Uterus (tissue), 4 donors: ENCODE data around the gene KIRREL2. TPM values are rescaled to one million over a fixed set of nuclear protein-coding genes. Genes with fewer than 3 reads are reported as not detected.
"Not testable (repeated sequence)": the region's sequence is repeated elsewhere in the genome, so short reads cannot be mapped to it uniquely, and the experiment has no call there.

Experiments
- DNase-seq, 2 donors: peaks; one replicate each; pipeline ENCODE4 v3.0.0-alpha.2; 2019 to 2020
- H3K27ac ChIP-seq, 2 donors: fragments of 200-600 bp; sonication (generic); 1 replicate in 1 of 2; 2 replicates in 1 of 2; pipeline ENCODE4 v1.5.1; 2016 to 2018
- H3K27me3 ChIP-seq, 2 donors: fragments of 200-600 bp; sonication (generic); one replicate each; pipeline ENCODE4 v1.5.1; 2018 to 2019; ENCODE audit warnings: control low read depth in 1 of 2
- H3K36me3 ChIP-seq, 2 donors: fragments of 200-600 bp; sonication (generic); one replicate each; pipeline ENCODE4 v1.5.1; 2019; ENCODE audit warnings: control low read depth in 1 of 2
- H3K4me1 ChIP-seq, 2 donors: fragments of 200-600 bp; sonication (generic); one replicate each; pipeline ENCODE4 v1.5.1; 2018 to 2019; ENCODE audit warnings: control low read depth in 1 of 2
- H3K4me3 ChIP-seq, 2 donors: fragments of 200-600 bp; sonication (generic); 1 replicate in 1 of 2; 2 replicates in 1 of 2; pipeline ENCODE4 v1.5.1; 2018 to 2019; ENCODE audit warnings: mild to moderate bottlenecking in 1 of 2
- H3K9me3 ChIP-seq, 2 donors: fragments of 200-600 bp; sonication (generic); one replicate each; pipeline ENCODE4 v1.5.1; 2019; ENCODE audit warnings: control low read depth in 1 of 2
- POLR2A ChIP-seq, 2 donors: fragments of 450-650 bp; IDR thresholded peaks; one replicate each; pipeline ENCODE4 v1.6.1; 2016; ENCODE audit warnings: antibody characterized with exemption in 2 of 2, mild to moderate bottlenecking in 1 of 2, moderate library complexity in 1 of 2
- intact Hi-C: fragments of 100-400 bp; cut with DNase I; formaldehyde crosslinking; loops from one replicate; pipeline ENCODE4 v1.15.1; 2023; ENCODE audit warnings: low total_unique reads
- total RNA-seq, 4 donors: library from RNA; depleted of rRNA in 3 of 4; stranded (reverse); fragments of >200 nt in 3 of 4; gene quantifications; one replicate each; pipeline versions ENCODE4 v1.1.0 to v1.2.4, GENCODE V29; 2014 to 2023
- TF ChIP-seq, protein P1 (sequence below), 4 experiments: fragments of 200-600 bp in 2 of 4; fragments of 450-650 bp in 2 of 4; sonication (generic) in 2 of 4; IDR thresholded peaks; one replicate each; pipeline ENCODE4 v1.5.1; 2016 to 2019; ENCODE audit warnings: antibody characterized with exemption in 4 of 4, mild to moderate bottlenecking in 2 of 4, moderate library complexity in 1 of 4
- donor health status: DM: yes; HTN: yes; CAD: no.

The KIRREL2 gene
- total RNA-seq, 4 donors from 2014 or later: 0.55 to 2.8 TPM; not detected in 2

GRCh38 chr19:35909684-35910035 is 52.9 kb downstream of the KIRREL2 start:
- Histone ChIP-seq H3K4me3 (no peak overlapping the region), H3K4me1 (no peaks in the 10 kb centered on the region), H3K36me3 (no peaks in the 10 kb centered on the region), H3K27me3 (no peaks in the 10 kb centered on the region), H3K9me3 (no peaks in the 10 kb centered on the region), H3K27ac (no peak overlapping the region)
- TF ChIP-seq POLR2A (IDR thresholded peaks at IDR 0.05): no peak
- TF ChIP-seq, protein P1, sequence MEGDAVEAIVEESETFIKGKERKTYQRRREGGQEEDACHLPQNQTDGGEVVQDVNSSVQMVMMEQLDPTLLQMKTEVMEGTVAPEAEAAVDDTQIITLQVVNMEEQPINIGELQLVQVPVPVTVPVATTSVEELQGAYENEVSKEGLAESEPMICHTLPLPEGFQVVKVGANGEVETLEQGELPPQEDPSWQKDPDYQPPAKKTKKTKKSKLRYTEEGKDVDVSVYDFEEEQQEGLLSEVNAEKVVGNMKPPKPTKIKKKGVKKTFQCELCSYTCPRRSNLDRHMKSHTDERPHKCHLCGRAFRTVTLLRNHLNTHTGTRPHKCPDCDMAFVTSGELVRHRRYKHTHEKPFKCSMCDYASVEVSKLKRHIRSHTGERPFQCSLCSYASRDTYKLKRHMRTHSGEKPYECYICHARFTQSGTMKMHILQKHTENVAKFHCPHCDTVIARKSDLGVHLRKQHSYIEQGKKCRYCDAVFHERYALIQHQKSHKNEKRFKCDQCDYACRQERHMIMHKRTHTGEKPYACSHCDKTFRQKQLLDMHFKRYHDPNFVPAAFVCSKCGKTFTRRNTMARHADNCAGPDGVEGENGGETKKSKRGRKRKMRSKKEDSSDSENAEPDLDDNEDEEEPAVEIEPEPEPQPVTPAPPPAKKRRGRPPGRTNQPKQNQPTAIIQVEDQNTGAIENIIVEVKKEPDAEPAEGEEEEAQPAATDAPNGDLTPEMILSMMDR (IDR thresholded peaks at IDR 0.05): no peak
- DNase-seq: no peak
- intact Hi-C loops: no loop called here

GRCh38 chr19:35910355-35910754 is 53.6 kb downstream of the KIRREL2 start:
- DNase-seq, H3K4me1 ChIP-seq, intact Hi-C loops: not testable (repeated sequence)

DNA sequence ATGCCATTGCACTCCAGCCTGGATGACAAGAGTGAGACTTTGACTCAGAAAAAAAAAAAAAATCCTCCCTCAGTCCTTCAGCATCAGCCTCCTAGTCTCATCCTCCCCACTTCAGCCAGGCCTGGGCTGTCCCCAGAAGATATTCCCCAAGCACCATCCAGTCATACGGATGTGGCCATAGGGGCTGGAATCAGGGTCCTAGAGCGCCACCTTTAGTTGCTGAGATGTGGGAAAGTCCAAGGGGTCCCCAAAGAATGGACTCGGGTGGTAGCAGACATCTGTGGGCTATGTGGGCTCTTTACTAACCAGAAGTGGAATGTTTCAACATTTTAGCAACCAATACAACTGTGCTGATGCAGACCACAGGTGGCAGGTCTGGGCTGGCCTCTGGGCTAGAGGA is 54.5 kb downstream of the KIRREL2 start:
- Histone ChIP-seq H3K27me3 (no peaks in the 10 kb centered on the region), H3K27ac (no peak overlapping the region), H3K4me1 (no peaks in the 10 kb centered on the region), H3K9me3 (no peaks in the 10 kb centered on the region), H3K4me3 (no peak overlapping the region), H3K36me3 (no peaks in the 10 kb centered on the region)
- DNase-seq: no peak
- intact Hi-C loops: no loop called here
- TF ChIP-seq, protein P1 (IDR thresholded peaks at IDR 0.05): no peak
- no peak for TF ChIP-seq POLR2A (IDR thresholded peaks at IDR 0.05)

More at GRCh38 chr19:35910355-35910754, 53.6 kb downstream of the KIRREL2 start:
- H3K27ac ChIP-seq, H3K9me3 ChIP-seq, H3K36me3 ChIP-seq, H3K27me3 ChIP-seq, H3K4me3 ChIP-seq: not testable (repeated sequence)

- Histone ChIP-seq H3K27me3 (no peaks in the 10 kb centered on the region), H3K4me3 (no peak overlapping the region), H3K4me1 (no peaks in the 10 kb centered on the region), H3K9me3 (no peaks in the 10 kb centered on the region), H3K27ac (no peak overlapping the region), H3K36me3 (no peaks in the 10 kb centered on the region)
- DNase-seq: no peak
- TF ChIP-seq POLR2A (IDR thresholded peaks at IDR 0.05): no peak
- TF ChIP-seq, protein P1 (IDR thresholded peaks at IDR 0.05): no peak
- intact Hi-C loops: no loop called here
These were observed 55.1 kb downstream of the KIRREL2 start for GRCh38 chr19:35911790-35912189.

GRCh38 chr19:35913589-35913988 is 56.9 kb downstream of the KIRREL2 start:
- no peak for DNase-seq
- H3K27ac ChIP-seq: no peak overlapping the region
- TF ChIP-seq, protein P1 (IDR thresholded peaks at IDR 0.05): no peak
- no peak for TF ChIP-seq POLR2A (IDR thresholded peaks at IDR 0.05)
- no peaks in the 10 kb centered on the region for H3K4me1 ChIP-seq
- H3K27me3 ChIP-seq: no peaks in the 10 kb centered on the region
- intact Hi-C loops: no loop called here
- no peaks in the 10 kb centered on the region for H3K36me3 ChIP-seq
- H3K9me3 ChIP-seq: no peaks in the 10 kb centered on the region
- no peak overlapping the region for H3K4me3 ChIP-seq

- no peaks in the 10 kb centered on the region for H3K4me1 ChIP-seq
- H3K36me3 ChIP-seq: no peaks in the 10 kb centered on the region
- intact Hi-C loops: no loop called here
- no peak overlapping the region for H3K4me3 ChIP-seq
- DNase-seq: no peak
- no peaks in the 10 kb centered on the region for H3K9me3 ChIP-seq
- H3K27me3 ChIP-seq: no peaks in the 10 kb centered on the region
- no peak overlapping the region for H3K27ac ChIP-seq
- TF ChIP-seq, protein P1 (IDR thresholded peaks at IDR 0.05): no peak
- TF ChIP-seq POLR2A (IDR thresholded peaks at IDR 0.05): no peak
These were observed 58.7 kb downstream of the KIRREL2 start for GRCh38 chr19:35915443-35915842.
